Keratinocyte (primary cell): Measurements from ENCODE around the gene ERMP1.

Experiments
- EZH2 ChIP-seq: IDR thresholded peaks from one replicate; pipeline ENCODE4 v1.6.1; 2012; ENCODE audit warnings: inconsistent platforms, mild to moderate bottlenecking, low read length, moderate library complexity
- TF ChIP-seq, protein P1 (sequence below), 3 experiments: IDR thresholded peaks in 1 of 3; conservative IDR thresholded peaks in 1 of 3; optimal IDR thresholded peaks in 1 of 3; 2 replicates in 2 of 3; 3 replicates in 1 of 3; pipeline versions ENCODE3 to v1.5.1; 2011; ENCODE audit warnings: low read length in 3 of 3, mild to moderate bottlenecking in 3 of 3, moderate library complexity in 2 of 3, control low read depth in 1 of 3, inconsistent platforms in 1 of 3; ENCODE audit not compliant: insufficient read depth in 2 of 3; ENCODE audit errors: extremely low read depth in 1 of 3

DNA sequence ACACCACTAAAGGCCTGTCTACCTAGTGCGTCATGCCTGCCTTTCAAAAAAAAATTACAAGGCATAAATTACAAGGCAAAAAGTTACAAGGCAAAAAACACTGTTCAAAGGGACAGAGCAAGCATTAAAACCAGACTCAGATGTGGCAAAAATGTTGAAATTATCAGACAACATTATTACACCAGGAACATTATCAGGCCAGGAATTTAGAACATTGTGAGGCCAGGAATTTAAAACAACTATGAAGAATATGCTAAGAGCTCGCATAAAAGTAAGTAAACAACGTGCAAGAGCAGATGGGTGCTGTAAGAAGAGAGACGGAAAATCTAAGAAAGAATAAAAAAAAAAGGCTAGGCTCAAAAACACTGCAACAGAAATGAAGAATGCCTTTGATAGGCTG is 39.6 kb upstream of the ERMP1 start:
- TF ChIP-seq EZH2: no peak
- TF ChIP-seq, protein P1, sequence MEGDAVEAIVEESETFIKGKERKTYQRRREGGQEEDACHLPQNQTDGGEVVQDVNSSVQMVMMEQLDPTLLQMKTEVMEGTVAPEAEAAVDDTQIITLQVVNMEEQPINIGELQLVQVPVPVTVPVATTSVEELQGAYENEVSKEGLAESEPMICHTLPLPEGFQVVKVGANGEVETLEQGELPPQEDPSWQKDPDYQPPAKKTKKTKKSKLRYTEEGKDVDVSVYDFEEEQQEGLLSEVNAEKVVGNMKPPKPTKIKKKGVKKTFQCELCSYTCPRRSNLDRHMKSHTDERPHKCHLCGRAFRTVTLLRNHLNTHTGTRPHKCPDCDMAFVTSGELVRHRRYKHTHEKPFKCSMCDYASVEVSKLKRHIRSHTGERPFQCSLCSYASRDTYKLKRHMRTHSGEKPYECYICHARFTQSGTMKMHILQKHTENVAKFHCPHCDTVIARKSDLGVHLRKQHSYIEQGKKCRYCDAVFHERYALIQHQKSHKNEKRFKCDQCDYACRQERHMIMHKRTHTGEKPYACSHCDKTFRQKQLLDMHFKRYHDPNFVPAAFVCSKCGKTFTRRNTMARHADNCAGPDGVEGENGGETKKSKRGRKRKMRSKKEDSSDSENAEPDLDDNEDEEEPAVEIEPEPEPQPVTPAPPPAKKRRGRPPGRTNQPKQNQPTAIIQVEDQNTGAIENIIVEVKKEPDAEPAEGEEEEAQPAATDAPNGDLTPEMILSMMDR (optimal IDR thresholded peaks at IDR 0.05 in 1 of 3, IDR thresholded peaks at IDR 0.05 in 1 of 3, conservative IDR thresholded peaks at IDR 0.05 in 1 of 3; ENCODE audit: extremely low read depth in 1 of 3, insufficient read depth in 2 of 3, low read length in 3 of 3): no peak
